Activated T-helper 1 cell treated with anti-CD3 and anti-CD28 coated beads, Interleukin-12 subunit alpha, Interleukin-12 subunit beta, Interleukin-2, Interleukin-4 antibody, amounts not matched to agents 30 ng/mL and 10 ng/mL and 1 ng/mL, durations not matched to agents 14 hours and 24 hours and 36 hours (primary cell): ENCODE results near the gene SMIM35. TPM values are rescaled to one million over a fixed set of nuclear protein-coding genes. Genes with fewer than 3 reads are reported as not detected.

Experiments
- DNase-seq: peaks from one replicate; pipeline ENCODE4 v3.0.0; 2021; ENCODE audit warnings: low spot score
- H3K27ac Mint-ChIP-seq: one replicate; pipeline ENCODE4 v1.8.0; 2021; ENCODE audit warnings: mild to moderate bottlenecking, mixed read lengths
- H3K27me3 Mint-ChIP-seq: one replicate; pipeline ENCODE4 v1.8.0; 2022; ENCODE audit warnings: mild to moderate bottlenecking, moderate library complexity, mixed read lengths; ENCODE audit not compliant: insufficient read depth
- H3K36me3 Mint-ChIP-seq: one replicate; pipeline ENCODE4 v1.8.0; 2021; ENCODE audit warnings: low read depth, mixed read lengths
- H3K4me1 Mint-ChIP-seq: one replicate; pipeline ENCODE4 v1.8.0; 2021; ENCODE audit warnings: low read depth, mixed read lengths
- H3K4me3 Mint-ChIP-seq: one replicate; pipeline ENCODE4 v1.8.0; 2021; ENCODE audit warnings: mild to moderate bottlenecking, moderate library complexity, mixed read lengths
- H3K9me3 Mint-ChIP-seq: one replicate; pipeline ENCODE4 v1.8.0; 2021; ENCODE audit warnings: mixed read lengths
- intact Hi-C: fragments of 100-400 bp; cut with micrococcal nuclease; formaldehyde crosslinking; loops from one replicate; pipeline ENCODE4 v1.15.1; 2024
- total RNA-seq: library from RNA; stranded (reverse); gene quantifications from 2 replicates; pipeline ENCODE4 v1.2.3, GENCODE V29; 2022

The SMIM35 gene
- total RNA-seq, 1 donor from 2014 or later = 0.16 TPM

- Mint-ChIP-seq H3K9me3 (peaks cover 29% of the 10 kb centered on the region), H3K27me3 (peaks cover 7% of the 10 kb centered on the region), H3K4me1 (no peaks in the 10 kb centered on the region), H3K36me3 (no peaks in the 10 kb centered on the region), H3K27ac (no peak overlapping the region), H3K4me3 (no peak overlapping the region)
- DNase-seq = no peak
- intact Hi-C loops = no loop called here
Observed at GRCh38 chr11:118084247-118084646, 2.5 kb downstream of the SMIM35 start.

DNA sequence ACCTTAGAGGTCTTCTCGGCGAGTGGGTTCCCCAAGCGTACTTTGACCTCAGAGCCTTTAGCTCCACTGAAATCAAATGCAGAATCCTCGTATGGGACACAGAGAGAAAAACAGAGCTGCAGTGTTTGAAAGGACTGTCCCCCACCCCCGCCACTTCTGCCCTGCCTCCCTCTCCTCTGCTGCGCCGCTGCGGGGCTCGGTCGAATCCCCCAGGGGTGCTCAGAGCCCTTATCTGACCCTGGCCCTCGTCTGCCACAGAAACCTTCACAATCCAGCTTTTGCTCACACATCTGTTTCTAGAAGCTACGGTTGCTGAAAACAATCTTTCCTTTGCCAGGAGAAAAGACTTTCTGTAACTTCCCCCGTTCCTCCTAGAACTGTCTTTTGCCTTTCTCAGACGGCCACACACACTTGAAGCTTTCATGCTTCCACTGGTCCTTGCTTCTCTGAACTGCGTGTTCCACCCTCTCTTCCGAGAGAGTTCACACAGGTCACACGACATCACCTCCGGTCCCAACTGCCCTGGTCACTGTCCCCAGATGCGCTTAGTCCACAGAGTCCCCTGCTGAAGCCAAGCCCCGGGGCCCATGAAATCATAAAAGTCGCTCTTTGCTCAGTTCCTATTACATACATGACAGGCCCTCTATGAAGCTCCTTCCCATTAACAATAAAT lies 3.7 kb downstream of the SMIM35 start:
- Mint-ChIP-seq H3K36me3 (no peaks in the 10 kb centered on the region), H3K4me3 (no peak overlapping the region), H3K4me1 (no peaks in the 10 kb centered on the region), H3K27me3 (peaks cover 7% of the 10 kb centered on the region), H3K9me3 (peaks cover 22% of the 10 kb centered on the region), H3K27ac (no peak overlapping the region)
- intact Hi-C loops = no loop called here
- DNase-seq = no peak

DNA sequence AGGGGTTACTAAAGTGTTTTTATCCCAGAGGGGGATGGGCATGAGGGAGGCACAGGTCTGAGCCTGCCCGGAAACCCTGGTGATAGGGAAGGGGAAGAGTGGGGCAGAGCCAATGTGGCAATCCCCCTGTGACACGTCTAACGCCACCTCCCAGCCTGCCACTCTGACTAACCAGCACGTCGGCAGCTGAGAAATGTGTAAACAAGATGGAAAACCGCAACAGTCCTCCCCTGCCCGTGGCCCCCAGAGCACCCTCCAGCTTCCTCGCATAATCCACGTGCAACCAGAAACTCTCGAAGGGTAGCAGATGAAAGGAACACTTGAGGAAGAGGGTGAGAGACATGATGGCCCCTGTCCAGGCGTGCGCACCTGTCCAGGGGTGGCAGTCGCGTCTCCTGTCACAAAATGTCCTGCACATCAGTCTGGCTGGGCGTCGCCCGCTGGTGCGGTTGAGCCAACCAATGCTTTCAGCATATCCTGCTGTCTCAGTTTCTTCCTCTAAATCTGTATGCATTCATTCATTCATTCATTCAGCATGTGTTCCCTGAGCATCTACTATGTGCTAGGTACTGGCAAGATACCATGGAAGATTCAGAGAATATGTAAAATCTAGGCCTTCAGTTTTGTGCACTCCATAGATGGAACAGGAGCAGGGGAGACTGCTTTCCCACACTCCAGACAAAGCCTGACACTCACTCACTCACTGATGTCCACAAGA lies 5.4 kb downstream of the SMIM35 start:
- no peaks in the 10 kb centered on the region for H3K36me3 Mint-ChIP-seq
- H3K4me1 Mint-ChIP-seq = no peaks in the 10 kb centered on the region
- intact Hi-C loops = no loop called here
- H3K27ac Mint-ChIP-seq = no peak overlapping the region
- H3K27me3 Mint-ChIP-seq = peaks cover 10% of the 10 kb centered on the region
- H3K9me3 Mint-ChIP-seq = peaks cover 8% of the 10 kb centered on the region
- no peak overlapping the region for H3K4me3 Mint-ChIP-seq
- DNase-seq = no peak

GRCh38 chr11:118080296-118080695 lies 6.5 kb downstream of the SMIM35 start:
- no peaks in the 10 kb centered on the region for H3K9me3 Mint-ChIP-seq
- H3K36me3 Mint-ChIP-seq = no peaks in the 10 kb centered on the region
- intact Hi-C loops = no loop called here
- H3K27me3 Mint-ChIP-seq = peaks cover 10% of the 10 kb centered on the region
- H3K27ac Mint-ChIP-seq = no peak overlapping the region
- DNase-seq = no peak
- H3K4me1 Mint-ChIP-seq = no peaks in the 10 kb centered on the region
- no peak overlapping the region for H3K4me3 Mint-ChIP-seq

DNA sequence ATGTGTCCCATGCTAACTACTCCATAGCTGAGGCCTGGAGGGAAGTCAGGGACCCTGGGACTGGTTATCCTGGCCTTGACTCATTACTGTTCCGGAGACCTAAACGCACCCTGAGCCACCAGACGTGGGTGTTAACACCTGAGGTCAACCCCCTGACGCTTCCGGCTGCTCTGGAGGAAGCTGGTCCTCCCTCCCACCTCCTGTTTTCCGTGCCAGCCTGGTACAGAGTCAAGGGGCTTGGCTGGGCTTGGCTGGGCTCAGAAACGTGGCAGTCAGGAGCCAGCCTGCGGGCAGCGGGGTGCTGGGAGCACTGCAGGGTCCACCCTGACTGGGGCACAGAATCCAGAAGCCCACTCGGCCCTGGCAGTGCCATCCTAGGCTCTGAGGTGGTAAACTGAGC lies 7.3 kb downstream of the SMIM35 start:
- peaks cover 10% of the 10 kb centered on the region for H3K27me3 Mint-ChIP-seq
- H3K4me3 Mint-ChIP-seq = no peak overlapping the region
- H3K4me1 Mint-ChIP-seq = no peaks in the 10 kb centered on the region
- no peak for DNase-seq
- no peaks in the 10 kb centered on the region for H3K9me3 Mint-ChIP-seq
- no peak overlapping the region for H3K27ac Mint-ChIP-seq
- intact Hi-C loops = no loop called here
- H3K36me3 Mint-ChIP-seq = no peaks in the 10 kb centered on the region

GRCh38 chr11:118078911-118079411 lies 7.8 kb downstream of the SMIM35 start:
- Mint-ChIP-seq H3K36me3 (no peaks in the 10 kb centered on the region), H3K4me3 (no peak overlapping the region), H3K27me3 (peaks cover 10% of the 10 kb centered on the region), H3K4me1 (no peaks in the 10 kb centered on the region), H3K27ac (no peak overlapping the region), H3K9me3 (no peaks in the 10 kb centered on the region)
- intact Hi-C loops = no loop called here
- no peak for DNase-seq

GRCh38 chr11:118076754-118077281 lies 9.9 kb downstream of the SMIM35 start, which contains the start of gene TMPRSS4:
TMPRSS4 (plus strand) TSS chr11:118077078; CDS start chr11:118077303, 225 bp downstream.
- no peak for DNase-seq
- no peaks in the 10 kb centered on the region for H3K9me3 Mint-ChIP-seq
- H3K27ac Mint-ChIP-seq = no peak within 1 kb of the TSS
- H3K4me1 Mint-ChIP-seq = no peaks in the 10 kb centered on the region
- H3K27me3 Mint-ChIP-seq = peaks cover 11% of the 10 kb centered on the region
- intact Hi-C loops = no loop called here
- H3K36me3 Mint-ChIP-seq = no peaks in the 10 kb centered on the region
- no peak within 1 kb of the TSS for H3K4me3 Mint-ChIP-seq

DNA sequence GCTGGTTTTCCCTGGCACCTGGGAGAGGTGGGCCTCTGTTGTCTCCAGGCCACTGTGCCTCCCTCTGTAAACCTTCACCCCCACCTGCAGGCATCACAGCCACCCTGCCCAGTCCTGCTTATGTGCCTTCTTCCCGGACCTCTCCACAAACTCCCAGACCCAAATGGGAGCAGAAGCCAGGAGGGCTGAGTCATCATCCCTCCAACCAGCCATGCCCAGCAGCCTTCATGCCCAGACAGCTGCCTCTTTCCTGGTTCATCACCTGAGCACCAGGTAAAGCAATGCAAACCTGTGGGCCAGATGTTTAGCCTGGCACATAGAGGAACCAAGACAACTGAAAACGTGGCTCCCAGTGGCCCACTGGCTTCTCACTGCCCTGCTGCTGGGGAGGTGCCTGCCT lies 12.0 kb downstream of the SMIM35 start:
- Mint-ChIP-seq H3K9me3 (no peaks in the 10 kb centered on the region), H3K27ac (no peak overlapping the region), H3K4me1 (no peaks in the 10 kb centered on the region), H3K4me3 (no peak overlapping the region), H3K36me3 (no peaks in the 10 kb centered on the region), H3K27me3 (peaks cover 12% of the 10 kb centered on the region)
- no peak for DNase-seq
- intact Hi-C loops = no loop called here

GRCh38 chr11:118074091-118074685 lies 12.6 kb downstream of the SMIM35 start:
- DNase-seq = no peak
- Mint-ChIP-seq H3K4me1 (no peaks in the 10 kb centered on the region), H3K27ac (no peak overlapping the region), H3K4me3 (no peak overlapping the region), H3K9me3 (no peaks in the 10 kb centered on the region), H3K27me3 (peaks cover 12% of the 10 kb centered on the region), H3K36me3 (no peaks in the 10 kb centered on the region)
- intact Hi-C loops = no loop called here

DNA sequence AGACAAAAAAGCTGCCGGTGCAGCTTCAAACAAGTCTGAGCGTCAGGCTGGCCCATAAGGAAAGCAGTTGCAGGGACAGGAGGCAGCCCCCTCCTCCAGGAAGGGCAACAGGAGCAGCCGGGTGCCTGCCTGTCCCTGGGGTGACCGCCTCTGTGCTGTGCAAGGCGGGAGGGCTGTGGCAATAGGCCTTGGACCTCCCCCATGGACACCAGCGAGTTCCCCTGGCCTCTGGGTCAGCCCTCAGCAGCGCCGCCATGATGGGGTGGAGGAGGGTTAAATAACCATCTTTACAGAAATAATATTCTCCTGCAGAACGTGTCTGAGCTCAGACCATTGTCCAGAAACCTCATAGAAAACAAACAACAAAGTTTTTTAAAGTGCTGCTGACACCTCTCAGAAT lies 13.2 kb downstream of the SMIM35 start:
- H3K9me3 Mint-ChIP-seq = no peaks in the 10 kb centered on the region
- H3K4me3 Mint-ChIP-seq = no peak overlapping the region
- no peaks in the 10 kb centered on the region for H3K4me1 Mint-ChIP-seq
- peaks cover 12% of the 10 kb centered on the region for H3K27me3 Mint-ChIP-seq
- no peak overlapping the region for H3K27ac Mint-ChIP-seq
- intact Hi-C loops = no loop called here
- H3K36me3 Mint-ChIP-seq = no peaks in the 10 kb centered on the region
- no peak for DNase-seq

GRCh38 chr11:118071416-118072030 lies 15.2 kb downstream of the SMIM35 start:
- DNase-seq = no peak
- intact Hi-C loops = no loop called here
- H3K36me3 Mint-ChIP-seq = no peaks in the 10 kb centered on the region
- no peaks in the 10 kb centered on the region for H3K9me3 Mint-ChIP-seq
- H3K27me3 Mint-ChIP-seq = peaks cover 13% of the 10 kb centered on the region
- H3K4me1 Mint-ChIP-seq = no peaks in the 10 kb centered on the region
- no peak overlapping the region for H3K27ac Mint-ChIP-seq
- no peak overlapping the region for H3K4me3 Mint-ChIP-seq

- no peak for DNase-seq
- intact Hi-C loops = no loop called here
- Mint-ChIP-seq H3K9me3 (no peaks in the 10 kb centered on the region), H3K27ac (no peak overlapping the region), H3K36me3 (no peaks in the 10 kb centered on the region), H3K27me3 (peaks cover 12% of the 10 kb centered on the region), H3K4me1 (peaks cover 15% of the 10 kb centered on the region), H3K4me3 (no peak overlapping the region)
Observed at GRCh38 chr11:118068945-118069612, 17.7 kb downstream of the SMIM35 start.
